ENCODE measurements around the gene ZMIZ1. TPM values are rescaled to one million over a fixed set of nuclear protein-coding genes. Genes with fewer than 3 reads are reported as not detected.

Gene ZMIZ1
- polyA plus RNA-seq, 3 donors: 3.3 to 64.6 (median 8.9) TPM

DNA sequence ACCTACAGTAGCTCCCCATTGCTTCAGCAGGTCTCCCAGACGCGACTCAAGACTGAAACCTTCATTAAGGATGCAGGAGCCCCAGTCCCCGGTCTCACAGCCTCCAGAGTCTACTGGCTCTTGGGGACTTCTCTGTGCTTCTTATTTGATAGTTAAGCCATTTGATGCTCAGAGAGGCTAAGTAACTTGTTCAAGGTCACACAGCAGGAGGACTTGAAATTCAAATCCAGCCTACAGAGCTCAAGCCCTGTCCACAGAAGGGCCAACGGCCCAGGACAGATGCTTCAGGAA lies 21.2 kb upstream of the ZMIZ1 start:
- peak overlapping the region; percentile 83 to 88 for H3K27ac ChIP-seq (ENCODE audit: low read depth in 1 of 2, low read length in 2 of 2)
- TF ChIP-seq CTCF (IDR thresholded peaks at IDR 0.05): no peak
- intact Hi-C loops (cut with micrococcal nuclease): loop anchor here in 1 of 2 donors (5.0 kb wide), 1 partner anchor 40 kb away; no protein-coding TSS in a partner anchor
- H3K4me3 Mint-ChIP-seq: peak overlapping the region; percentile 20 to 28
- peak overlapping the region; percentile 73 for H3K9ac ChIP-seq (ENCODE audit: insufficient read depth, low read length, poor library complexity, severe bottlenecking)
- H3K9me3 Mint-ChIP-seq: peaks cover 0 to 6% (median 0%) of the 10 kb centered on the region in 7 donors
- no peaks in the 10 kb centered on the region for H4K20me1 ChIP-seq (ENCODE audit: insufficient read depth, low read length)
- peaks cover 0 to 14% (median 7%) of the 10 kb centered on the region in 3 donors for H3K27me3 Mint-ChIP-seq (ENCODE audit: low read depth in 3 of 3)
- WGBS (ENCODE audit: insufficient coverage): 84% methylated on average over 4 of the region's 4 CpGs
- H3K4me1 ChIP-seq (ENCODE audit: control insufficient read depth in 1 of 2, insufficient read depth in 2 of 2, low read length in 2 of 2): peaks cover 32% of the 10 kb centered on the region in 2 donors
- H3K36me3 Mint-ChIP-seq: no peaks in the 10 kb centered on the region
- peak overlapping the region; percentile 91 for H2AFZ ChIP-seq (ENCODE audit: insufficient read depth, low read depth, low read length, poor library complexity, severe bottlenecking)
- peak overlapping the region; percentile 79 for H3K4me2 ChIP-seq (replicated peaks; ENCODE audit: extremely low read depth, low read length, poor library complexity, severe bottlenecking)
- no peak for DNase-seq
- H3K27ac Mint-ChIP-seq: peak overlapping the region; percentile 48 to 95 (median 80)
- H3K9me3 ChIP-seq (replicated peaks in 1 of 2; ENCODE audit: control insufficient read depth in 1 of 2, insufficient read depth in 1 of 2, low read length in 2 of 2): no peaks in the 10 kb centered on the region
- no peaks in the 10 kb centered on the region for H3K36me3 ChIP-seq (replicated peaks in 1 of 2; ENCODE audit: control insufficient read depth in 1 of 2, insufficient read depth in 2 of 2, low read length in 2 of 2)
- H3K4me1 Mint-ChIP-seq: peaks cover 37% of the 10 kb centered on the region
- peak overlapping the region in 1 of 3 experiments; percentile 73 for H3K4me3 ChIP-seq (replicated peaks in 1 of 3; ENCODE audit: low read depth in 2 of 3, low read length in 3 of 3)
- no peaks in the 10 kb centered on the region for H3K79me2 ChIP-seq (ENCODE audit: insufficient read depth, low read length)
- H3K27me3 ChIP-seq (ENCODE audit: control insufficient read depth in 2 of 2, insufficient read depth in 2 of 2, low read length in 2 of 2): no peaks in the 10 kb centered on the region

DNA sequence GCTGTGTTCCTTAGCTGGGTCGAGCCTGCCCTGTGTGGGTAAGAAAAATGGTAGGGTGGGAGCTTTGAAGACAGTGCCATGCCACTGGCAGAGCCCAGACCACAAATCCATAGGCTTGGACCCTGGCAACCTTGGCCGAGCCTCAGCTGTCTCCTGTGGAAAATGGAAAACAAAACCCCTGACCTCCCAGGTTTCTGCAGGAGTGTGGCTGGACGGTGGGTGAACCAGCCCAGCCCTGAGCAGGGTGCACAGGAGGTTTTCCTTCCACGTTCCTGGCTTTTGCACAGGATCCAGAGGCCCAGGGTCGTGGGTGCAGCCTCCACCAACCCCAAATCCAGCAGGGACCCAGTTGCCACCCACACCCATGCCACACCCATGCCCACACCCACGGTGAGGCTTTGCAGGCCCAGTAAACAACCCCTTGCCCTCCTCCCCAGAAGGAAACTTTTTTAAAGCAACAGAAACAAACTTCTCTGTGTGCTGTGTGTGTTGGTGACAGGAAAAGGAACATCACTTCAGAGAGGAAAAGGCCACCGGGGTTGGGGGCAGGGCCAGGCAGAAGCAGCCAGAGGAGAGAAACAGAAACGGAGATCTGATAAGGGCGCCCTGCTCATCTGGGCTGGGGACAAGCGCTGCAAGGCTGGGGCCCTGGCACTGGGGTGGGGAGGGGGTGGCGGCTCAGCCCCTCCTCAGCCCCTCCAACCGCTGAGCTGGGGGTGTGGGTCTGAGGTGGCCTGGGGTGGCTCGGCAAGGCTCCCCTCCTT lies 20.7 kb upstream of the ZMIZ1 start:
- Mint-ChIP-seq H3K4me3 (peak overlapping the region; percentile 70 to 77), H3K36me3 (no peaks in the 10 kb centered on the region), H3K27me3 (ENCODE audit: low read depth in 3 of 3) (peaks cover 0 to 16% (median 6%) of the 10 kb centered on the region in 3 donors), H3K9me3 (peaks cover 0 to 6% (median 0%) of the 10 kb centered on the region in 7 donors), H3K4me1 (peaks cover 37% of the 10 kb centered on the region), H3K27ac (peak overlapping the region; percentile 75 to 95 (median 83))
- H3K9me3 ChIP-seq (replicated peaks in 1 of 2; ENCODE audit: control insufficient read depth in 1 of 2, insufficient read depth in 1 of 2, low read length in 2 of 2): no peaks in the 10 kb centered on the region
- peak overlapping the region; percentile 73 for H3K9ac ChIP-seq (ENCODE audit: insufficient read depth, low read length, poor library complexity, severe bottlenecking)
- peak overlapping the region; percentile 10 to 73 (median 24) for H3K4me3 ChIP-seq (replicated peaks in 1 of 3; ENCODE audit: low read depth in 2 of 3, low read length in 3 of 3)
- intact Hi-C loops (cut with micrococcal nuclease): loop anchor here in 1 of 2 donors (5.0 kb wide), 1 partner anchor 41 kb away; no protein-coding TSS in a partner anchor
- H3K27me3 ChIP-seq (ENCODE audit: control insufficient read depth in 2 of 2, insufficient read depth in 2 of 2, low read length in 2 of 2): no peaks in the 10 kb centered on the region
- DNase-seq: peak; percentile 45 to 46 (median 45)
- TF ChIP-seq CTCF (IDR thresholded peaks at IDR 0.05): no peak
- WGBS (ENCODE audit: insufficient coverage): 20% methylated on average over 6 of the region's 13 CpGs
- no peaks in the 10 kb centered on the region for H3K36me3 ChIP-seq (replicated peaks in 1 of 2; ENCODE audit: control insufficient read depth in 1 of 2, insufficient read depth in 2 of 2, low read length in 2 of 2)
- peak overlapping the region; percentile 83 to 88 for H3K27ac ChIP-seq (ENCODE audit: low read depth in 1 of 2, low read length in 2 of 2)
- H3K4me2 ChIP-seq (replicated peaks; ENCODE audit: extremely low read depth, low read length, poor library complexity, severe bottlenecking): peak overlapping the region; percentile 79
- H2AFZ ChIP-seq (ENCODE audit: insufficient read depth, low read depth, low read length, poor library complexity, severe bottlenecking): peak overlapping the region; percentile 91
- H3K79me2 ChIP-seq (ENCODE audit: insufficient read depth, low read length): no peaks in the 10 kb centered on the region
- no peaks in the 10 kb centered on the region for H4K20me1 ChIP-seq (ENCODE audit: insufficient read depth, low read length)
- H3K4me1 ChIP-seq (ENCODE audit: control insufficient read depth in 1 of 2, insufficient read depth in 2 of 2, low read length in 2 of 2): peaks cover 32% of the 10 kb centered on the region in 2 donors
